Cardiac fibroblast (primary cell): Measurements from ENCODE around the gene HBA1.
"Not testable (repeated sequence)": the region's sequence is repeated elsewhere in the genome, so short reads cannot be mapped to it uniquely, and the experiment has no call there.

Experiments
- DNase-seq, 2 donors: peaks; one replicate each; pipeline versions ENCODE4 v3.0.0 to v3.0.0-alpha.2; 2010; ENCODE audit warnings: low read depth in 2 of 2
- H3K4me3 ChIP-seq, 2 donors: replicated peaks in 1 of 2; 1 replicate in 1 of 2; 2 replicates in 1 of 2; pipeline ENCODE4 v1.5.1; 2011; ENCODE audit warnings: low read depth in 2 of 2, low read length in 2 of 2, mild to moderate bottlenecking in 2 of 2, moderate library complexity in 1 of 2
- TF ChIP-seq, protein P1 (sequence below): IDR thresholded peaks from one replicate; pipeline ENCODE4 v1.5.1; 2011; ENCODE audit warnings: low read depth, mild to moderate bottlenecking, low read length, inconsistent platforms

HBA1 gene

DNA sequence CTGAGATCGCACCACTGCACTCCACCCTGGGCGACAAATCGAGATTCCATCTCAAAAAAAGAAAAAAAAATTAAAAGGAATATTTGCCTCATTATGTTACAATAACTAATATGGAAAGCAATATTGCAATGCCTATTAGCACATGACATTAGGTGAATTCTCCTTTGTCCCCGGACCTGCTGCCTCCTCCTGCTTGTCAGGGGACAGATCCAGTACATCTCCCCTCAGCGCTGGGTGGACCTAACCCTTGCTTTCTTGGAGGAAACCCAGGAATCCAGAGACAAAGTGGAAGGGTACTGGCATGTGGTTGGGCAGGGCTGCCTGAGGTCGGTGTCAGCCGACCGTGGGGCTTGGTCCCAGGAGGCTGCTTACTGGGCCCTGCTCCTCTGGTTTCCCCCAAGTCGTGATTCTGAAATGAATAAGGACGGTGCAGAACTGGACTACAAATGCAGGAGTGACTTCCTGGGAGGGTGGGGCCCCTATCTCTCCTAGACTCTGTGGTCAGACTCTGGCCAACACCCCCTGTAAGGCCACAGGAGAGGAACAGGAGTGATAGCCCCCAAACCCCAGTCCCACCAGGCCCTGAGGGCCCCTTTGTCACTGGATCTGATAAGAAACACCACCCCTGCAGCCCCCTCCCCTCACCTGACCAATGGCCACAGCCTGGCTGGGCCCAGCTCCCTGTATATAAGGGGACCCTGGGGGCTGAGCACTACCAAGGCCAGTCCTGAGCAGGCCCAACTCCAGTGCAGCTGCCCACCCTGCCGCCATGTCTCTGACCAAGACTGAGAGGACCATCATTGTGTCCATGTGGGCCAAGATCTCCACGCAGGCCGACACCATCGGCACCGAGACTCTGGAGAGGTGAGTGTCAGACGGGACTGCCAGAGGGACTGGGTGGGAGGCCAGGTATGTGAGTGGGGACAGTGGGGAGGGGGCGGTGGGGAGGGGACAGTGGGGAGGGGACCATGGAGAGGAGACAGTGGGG, 24.0 kb upstream of the HBA1 start, which contains the start of gene HBZ:
Gene HBZ, plus strand, starts transcription at position 504 of the 988 bp plus-strand sequence. Its CDS starts 266 bp downstream, at position 770.
- TF ChIP-seq, protein P1, sequence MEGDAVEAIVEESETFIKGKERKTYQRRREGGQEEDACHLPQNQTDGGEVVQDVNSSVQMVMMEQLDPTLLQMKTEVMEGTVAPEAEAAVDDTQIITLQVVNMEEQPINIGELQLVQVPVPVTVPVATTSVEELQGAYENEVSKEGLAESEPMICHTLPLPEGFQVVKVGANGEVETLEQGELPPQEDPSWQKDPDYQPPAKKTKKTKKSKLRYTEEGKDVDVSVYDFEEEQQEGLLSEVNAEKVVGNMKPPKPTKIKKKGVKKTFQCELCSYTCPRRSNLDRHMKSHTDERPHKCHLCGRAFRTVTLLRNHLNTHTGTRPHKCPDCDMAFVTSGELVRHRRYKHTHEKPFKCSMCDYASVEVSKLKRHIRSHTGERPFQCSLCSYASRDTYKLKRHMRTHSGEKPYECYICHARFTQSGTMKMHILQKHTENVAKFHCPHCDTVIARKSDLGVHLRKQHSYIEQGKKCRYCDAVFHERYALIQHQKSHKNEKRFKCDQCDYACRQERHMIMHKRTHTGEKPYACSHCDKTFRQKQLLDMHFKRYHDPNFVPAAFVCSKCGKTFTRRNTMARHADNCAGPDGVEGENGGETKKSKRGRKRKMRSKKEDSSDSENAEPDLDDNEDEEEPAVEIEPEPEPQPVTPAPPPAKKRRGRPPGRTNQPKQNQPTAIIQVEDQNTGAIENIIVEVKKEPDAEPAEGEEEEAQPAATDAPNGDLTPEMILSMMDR: no peak

DNA sequence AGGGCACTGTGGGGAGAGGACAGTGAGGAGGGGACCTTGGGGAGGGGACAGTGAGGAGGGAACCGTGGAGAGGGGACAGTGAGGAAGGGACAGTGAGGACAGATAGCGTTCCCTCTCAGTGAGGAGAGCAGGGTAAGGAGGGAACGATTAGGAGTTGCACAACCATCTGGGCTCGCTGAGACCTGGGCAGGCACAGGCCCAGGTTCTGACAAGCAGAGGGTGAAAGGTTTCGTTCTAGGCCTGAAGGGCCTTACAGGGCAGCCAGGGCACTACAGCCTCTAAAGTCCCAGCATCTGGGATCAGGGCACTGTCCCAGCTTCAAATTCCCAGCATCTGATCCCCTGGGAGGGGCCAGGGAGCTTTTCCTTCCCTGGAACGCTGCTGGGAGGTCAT, 23.4 kb upstream of the HBA1 start:
- H3K4me3 ChIP-seq, DNase-seq: not testable (repeated sequence)

More for the DNA sequence above, 24.0 kb upstream of the HBA1 start, which contains the start of gene HBZ:
- no peak within 1 kb of the TSS for H3K4me3 ChIP-seq
- no peak for DNase-seq

GRCh38 chr16:153550-154216, 22.8 kb upstream of the HBA1 start:
- not testable (repeated sequence) for DNase-seq, H3K4me3 ChIP-seq

DNA sequence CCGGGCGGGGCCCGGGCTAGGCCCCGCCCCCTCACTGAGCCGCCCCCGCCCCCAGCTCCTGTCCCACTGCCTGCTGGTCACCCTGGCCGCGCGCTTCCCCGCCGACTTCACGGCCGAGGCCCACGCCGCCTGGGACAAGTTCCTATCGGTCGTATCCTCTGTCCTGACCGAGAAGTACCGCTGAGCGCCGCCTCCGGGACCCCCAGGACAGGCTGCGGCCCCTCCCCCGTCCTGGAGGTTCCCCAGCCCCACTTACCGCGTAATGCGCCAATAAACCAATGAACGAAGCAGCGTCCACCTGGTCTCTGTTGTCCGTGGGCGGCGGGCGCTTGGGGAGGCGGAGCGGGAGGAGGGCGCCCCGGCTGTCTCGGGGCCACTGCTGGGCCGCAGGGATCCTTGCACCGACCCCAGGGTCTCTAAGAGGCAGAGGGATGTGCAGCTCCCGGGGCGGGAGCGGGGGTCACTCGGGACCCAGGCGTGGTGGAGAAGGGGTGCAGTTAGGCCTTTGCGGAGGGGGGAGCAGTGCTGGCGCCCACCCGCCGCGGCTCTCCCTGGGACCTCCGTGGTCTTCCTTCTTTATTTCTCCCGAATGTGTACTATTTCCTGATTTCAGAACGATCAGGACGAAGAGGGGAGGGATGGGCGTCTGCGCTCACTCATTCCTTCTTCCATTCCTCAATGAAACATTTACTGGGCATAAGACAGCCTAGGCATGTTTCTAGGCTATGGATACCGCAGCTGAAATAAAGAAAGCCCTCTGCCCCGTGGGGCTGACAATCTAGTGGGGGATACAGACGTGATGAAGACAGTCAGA, 22.1 kb upstream of the HBA1 start:
- DNase-seq: no peak
- peak overlapping the region; percentile 44 to 52 for H3K4me3 ChIP-seq
- TF ChIP-seq, protein P1: no peak

GRCh38 chr16:155031-155398, 21.5 kb upstream of the HBA1 start:
- no peak overlapping the region for H3K4me3 ChIP-seq

GRCh38 chr16:159136-159849, 17.2 kb upstream of the HBA1 start:
- TF ChIP-seq, protein P1: no peak
- H3K4me3 ChIP-seq: no peak overlapping the region
- DNase-seq: no peak

More at GRCh38 chr16:155031-155398, 21.5 kb upstream of the HBA1 start:
- TF ChIP-seq, protein P1: no peak
- DNase-seq: no peak

GRCh38 chr16:160242-160641, 16.2 kb upstream of the HBA1 start:
- not testable (repeated sequence) for H3K4me3 ChIP-seq

More at GRCh38 chr16:160242-160641, 16.2 kb upstream of the HBA1 start:
- DNase-seq: not testable (repeated sequence)
